Activated CD4-positive, alpha-beta T cell treated with anti-CD3 and anti-CD28 coated beads, Interleukin-2, amount 10 ng/mL, durations not matched to agents 24 days and 14 days (primary cell): Measurements from ENCODE around the gene CDCA5. TPM values are rescaled to one million over a fixed set of nuclear protein-coding genes. Genes with fewer than 3 reads are reported as not detected.

ENCODE experiments used
- DNase-seq: peaks from one replicate; pipeline ENCODE4 v3.0.0; 2022
- H3K27ac Mint-ChIP-seq: one replicate; pipeline ENCODE4 v1.8.0; 2022; ENCODE audit warnings: mild to moderate bottlenecking, mixed read lengths
- H3K27me3 Mint-ChIP-seq: one replicate; pipeline ENCODE4 v1.8.0; 2022; ENCODE audit warnings: mixed read lengths
- H3K36me3 Mint-ChIP-seq: one replicate; pipeline ENCODE4 v1.8.0; 2022; ENCODE audit warnings: low read depth, mild to moderate bottlenecking, mixed read lengths
- H3K4me1 Mint-ChIP-seq: one replicate; pipeline ENCODE4 v1.8.0; 2021; ENCODE audit warnings: mixed read lengths
- H3K4me3 Mint-ChIP-seq: one replicate; pipeline ENCODE4 v1.8.0; 2022; ENCODE audit warnings: mild to moderate bottlenecking, moderate library complexity, mixed read lengths
- H3K9me3 Mint-ChIP-seq: one replicate; pipeline ENCODE4 v1.8.0; 2021; ENCODE audit warnings: mixed read lengths
- intact Hi-C: fragments of 100-400 bp; cut with micrococcal nuclease; formaldehyde crosslinking; loops from one replicate; pipeline ENCODE4 v1.15.1; 2023
- total RNA-seq: library from RNA; stranded (reverse); gene quantifications from 2 replicates; pipeline ENCODE4 v1.2.3, GENCODE V29; 2022

CDCA5 gene
- total RNA-seq, 1 donor from 2014 or later, result 95.1 TPM

GRCh38 chr11:65107751-65108468 is 24.1 kb upstream of the CDCA5 start:
- intact Hi-C loops, result no loop called here
- no peak overlapping the region for H3K27ac Mint-ChIP-seq

GRCh38 chr11:65107078-65107477 is 23.2 kb upstream of the CDCA5 start:
- no peak overlapping the region for H3K4me3 Mint-ChIP-seq

More at GRCh38 chr11:65107751-65108468, 24.1 kb upstream of the CDCA5 start:
- H3K27me3 Mint-ChIP-seq, result no peaks in the 10 kb centered on the region
- H3K9me3 Mint-ChIP-seq, result no peaks in the 10 kb centered on the region
- no peak for DNase-seq
- peaks cover 27% of the 10 kb centered on the region for H3K36me3 Mint-ChIP-seq
- peaks cover 27% of the 10 kb centered on the region for H3K4me1 Mint-ChIP-seq
- H3K4me3 Mint-ChIP-seq, result no peak overlapping the region

GRCh38 chr11:65104628-65105027 is 20.8 kb upstream of the CDCA5 start:
- intact Hi-C loops, result no loop called here
- DNase-seq, result no peak
- Mint-ChIP-seq H3K36me3 (peaks cover 26% of the 10 kb centered on the region), H3K4me1 (peaks cover 9% of the 10 kb centered on the region), H3K27ac (no peak overlapping the region), H3K9me3 (no peaks in the 10 kb centered on the region), H3K27me3 (no peaks in the 10 kb centered on the region), H3K4me3 (no peak overlapping the region)

More at GRCh38 chr11:65107078-65107477, 23.2 kb upstream of the CDCA5 start:
- peaks cover 27% of the 10 kb centered on the region for H3K36me3 Mint-ChIP-seq
- no peaks in the 10 kb centered on the region for H3K9me3 Mint-ChIP-seq
- H3K27ac Mint-ChIP-seq, result no peak overlapping the region
- peaks cover 27% of the 10 kb centered on the region for H3K4me1 Mint-ChIP-seq
- H3K27me3 Mint-ChIP-seq, result no peaks in the 10 kb centered on the region
- intact Hi-C loops, result no loop called here
- DNase-seq, result no peak

- Mint-ChIP-seq H3K36me3 (peaks cover 29% of the 10 kb centered on the region), H3K4me1 (peaks cover 12% of the 10 kb centered on the region), H3K27me3 (no peaks in the 10 kb centered on the region), H3K9me3 (no peaks in the 10 kb centered on the region), H3K4me3 (no peak overlapping the region), H3K27ac (no peak overlapping the region)
- no peak for DNase-seq
- intact Hi-C loops, result no loop called here
Observed at GRCh38 chr11:65103476-65103875, 19.6 kb upstream of the CDCA5 start.

- H3K9me3 Mint-ChIP-seq, result no peaks in the 10 kb centered on the region
- H3K4me1 Mint-ChIP-seq, result peaks cover 16% of the 10 kb centered on the region
- no peaks in the 10 kb centered on the region for H3K27me3 Mint-ChIP-seq
- no peak overlapping the region for H3K27ac Mint-ChIP-seq
- no peak for DNase-seq
- intact Hi-C loops, result no loop called here
- H3K36me3 Mint-ChIP-seq, result peaks cover 33% of the 10 kb centered on the region
- H3K4me3 Mint-ChIP-seq, result no peak overlapping the region
Observed at GRCh38 chr11:65102142-65103095, 18.6 kb upstream of the CDCA5 start.

- H3K9me3 Mint-ChIP-seq, result no peaks in the 10 kb centered on the region
- DNase-seq, result no peak
- no peak overlapping the region for H3K4me3 Mint-ChIP-seq
- no peaks in the 10 kb centered on the region for H3K27me3 Mint-ChIP-seq
- peaks cover 27% of the 10 kb centered on the region for H3K36me3 Mint-ChIP-seq
- H3K27ac Mint-ChIP-seq, result no peak overlapping the region
- intact Hi-C loops, result no loop called here
- peaks cover 19% of the 10 kb centered on the region for H3K4me1 Mint-ChIP-seq
Observed at GRCh38 chr11:65100674-65101350, 17.0 kb upstream of the CDCA5 start.

GRCh38 chr11:65096926-65097325 is 13.1 kb upstream of the CDCA5 start:
- no peak for DNase-seq
- H3K27ac Mint-ChIP-seq, result no peak overlapping the region
- intact Hi-C loops, result loop anchor here (1.0 kb wide), 4 partner anchors 13 to 25 kb away; partner anchors contain the start of genes CDCA5, FAU, MRPL49 and ZFPL1
- H3K9me3 Mint-ChIP-seq, result no peaks in the 10 kb centered on the region
- peaks cover 14% of the 10 kb centered on the region for H3K4me1 Mint-ChIP-seq
- H3K36me3 Mint-ChIP-seq, result peaks cover 14% of the 10 kb centered on the region
- H3K27me3 Mint-ChIP-seq, result no peaks in the 10 kb centered on the region
- H3K4me3 Mint-ChIP-seq, result peak overlapping the region; percentile 95

GRCh38 chr11:65095974-65096806 is 12.3 kb upstream of the CDCA5 start, which contains the start of gene VPS51:
Gene VPS51, plus strand, starts transcription at chr11:65096214. Its CDS starts 37 bp downstream, at chr11:65096251.
- intact Hi-C loops, result loop anchor here (1.0 kb wide), 4 partner anchors 12 to 26 kb away; partner anchors contain the start of genes CDCA5, FAU, MRPL49 and ZFPL1

GRCh38 chr11:65095427-65095826 is 11.6 kb upstream of the CDCA5 start:
- DNase-seq, result no peak
- H3K27me3 Mint-ChIP-seq, result no peaks in the 10 kb centered on the region
- peaks cover 14% of the 10 kb centered on the region for H3K4me1 Mint-ChIP-seq
- intact Hi-C loops, result no loop called here
- peaks cover 11% of the 10 kb centered on the region for H3K36me3 Mint-ChIP-seq
- H3K27ac Mint-ChIP-seq, result peak overlapping the region; percentile 94
- H3K9me3 Mint-ChIP-seq, result no peaks in the 10 kb centered on the region
- H3K4me3 Mint-ChIP-seq, result peak overlapping the region; percentile 95

More at GRCh38 chr11:65095974-65096806, 12.3 kb upstream of the CDCA5 start, which contains the start of gene VPS51:
- Mint-ChIP-seq H3K9me3 (no peaks in the 10 kb centered on the region), H3K4me3 (peak within 1 kb of the TSS; percentile 95), H3K36me3 (peaks cover 11% of the 10 kb centered on the region), H3K27me3 (no peaks in the 10 kb centered on the region), H3K4me1 (peaks cover 14% of the 10 kb centered on the region), H3K27ac (peak within 1 kb of the TSS; percentile 94)
- peak; percentile 95 for DNase-seq

- no peak for DNase-seq
- intact Hi-C loops, result no loop called here
- Mint-ChIP-seq H3K9me3 (no peaks in the 10 kb centered on the region), H3K4me1 (peaks cover 5% of the 10 kb centered on the region), H3K36me3 (peaks cover 21% of the 10 kb centered on the region), H3K27me3 (no peaks in the 10 kb centered on the region), H3K4me3 (no peak overlapping the region), H3K27ac (no peak overlapping the region)
Observed at GRCh38 chr11:65090628-65091027, 6.8 kb upstream of the CDCA5 start.

GRCh38 chr11:65089621-65090020 is 5.8 kb upstream of the CDCA5 start:
- no peak for DNase-seq
- Mint-ChIP-seq H3K9me3 (no peaks in the 10 kb centered on the region), H3K4me1 (peaks cover 13% of the 10 kb centered on the region), H3K27ac (no peak overlapping the region), H3K27me3 (no peaks in the 10 kb centered on the region), H3K4me3 (no peak overlapping the region), H3K36me3 (peaks cover 25% of the 10 kb centered on the region)
- intact Hi-C loops, result no loop called here

GRCh38 chr11:65087827-65088226 is 4.0 kb upstream of the CDCA5 start:
- peaks cover 39% of the 10 kb centered on the region for H3K36me3 Mint-ChIP-seq
- peaks cover 27% of the 10 kb centered on the region for H3K4me1 Mint-ChIP-seq
- H3K27ac Mint-ChIP-seq, result no peak overlapping the region
- H3K9me3 Mint-ChIP-seq, result no peaks in the 10 kb centered on the region
- intact Hi-C loops, result no loop called here
- DNase-seq, result no peak
- no peak overlapping the region for H3K4me3 Mint-ChIP-seq
- peaks cover 2% of the 10 kb centered on the region for H3K27me3 Mint-ChIP-seq

- H3K36me3 Mint-ChIP-seq, result peaks cover 43% of the 10 kb centered on the region
- H3K9me3 Mint-ChIP-seq, result no peaks in the 10 kb centered on the region
Observed at GRCh38 chr11:65087216-65087615, 3.4 kb upstream of the CDCA5 start.

More at GRCh38 chr11:65087216-65087615, 3.4 kb upstream of the CDCA5 start:
- H3K4me3 Mint-ChIP-seq, result no peak overlapping the region
- peaks cover 32% of the 10 kb centered on the region for H3K4me1 Mint-ChIP-seq
- no peak for DNase-seq
- H3K27ac Mint-ChIP-seq, result no peak overlapping the region
- peaks cover 2% of the 10 kb centered on the region for H3K27me3 Mint-ChIP-seq
- intact Hi-C loops, result no loop called here
